HG02798 (cell line): Measurements from ENCODE around the gene MYMK.

Source experiments
- ATAC-seq: cut with Tn5 transposase; IDR thresholded peaks from one replicate; pipeline ENCODE4 v1.9.1; 2021; ENCODE audit warnings: mild to moderate bottlenecking; ENCODE audit not compliant: unreplicated experiment, poor library complexity

The MYMK gene

DNA sequence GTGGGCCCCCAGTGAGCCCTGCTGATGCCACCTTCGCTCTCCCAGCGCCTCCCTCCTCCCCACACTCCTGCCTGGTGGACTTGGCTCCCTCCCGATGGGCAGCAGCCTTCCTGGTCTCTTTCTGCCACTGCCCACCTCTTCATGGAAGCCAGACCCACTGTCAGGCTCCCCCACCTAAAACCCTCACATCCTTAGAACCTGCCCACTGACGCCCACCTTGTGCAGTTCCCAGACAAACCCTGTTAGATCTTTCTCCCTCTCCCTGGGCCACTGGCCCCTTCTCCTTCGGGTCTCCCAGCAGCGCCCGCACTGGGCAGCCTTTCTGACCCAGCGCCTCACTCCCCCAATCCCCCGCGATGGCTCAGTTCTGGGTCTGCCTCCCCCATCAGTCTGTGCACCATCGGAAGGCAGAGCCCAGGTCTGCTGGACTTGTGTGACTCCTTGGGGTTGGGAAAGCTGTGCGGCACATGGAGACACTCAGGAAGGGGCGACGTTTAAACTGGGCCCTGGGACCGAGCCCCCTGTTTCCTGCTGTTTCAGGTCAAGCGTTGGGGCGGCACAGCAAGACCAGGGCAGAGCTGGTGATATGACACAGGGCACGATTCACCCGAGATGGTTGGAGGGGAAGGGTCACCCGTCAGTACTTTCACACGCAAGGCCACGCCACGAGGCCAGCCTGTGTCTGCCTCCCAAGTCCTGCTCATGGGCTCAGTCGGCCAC, 17.4 kb downstream of the MYMK start:
- ATAC-seq: no peak

DNA sequence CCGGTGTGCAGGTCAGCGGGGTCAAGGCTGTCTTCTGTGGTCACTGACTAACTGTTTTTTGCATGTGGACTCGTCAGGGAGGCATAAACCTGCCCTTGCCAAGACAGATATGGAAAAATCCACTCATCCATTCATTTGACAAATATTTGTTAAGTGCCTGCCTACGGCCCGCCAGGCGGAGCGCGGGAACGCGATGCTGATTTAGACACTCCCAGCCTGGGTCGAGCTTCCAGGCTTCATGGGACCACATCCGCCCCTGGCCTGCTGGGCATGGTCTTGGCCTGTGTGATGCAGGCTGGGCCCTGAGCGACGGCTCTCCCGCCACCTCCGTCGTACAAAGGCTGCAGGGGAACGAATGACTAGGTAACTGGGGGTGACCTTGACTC, 18.1 kb downstream of the MYMK start:
- no peak for ATAC-seq

DNA sequence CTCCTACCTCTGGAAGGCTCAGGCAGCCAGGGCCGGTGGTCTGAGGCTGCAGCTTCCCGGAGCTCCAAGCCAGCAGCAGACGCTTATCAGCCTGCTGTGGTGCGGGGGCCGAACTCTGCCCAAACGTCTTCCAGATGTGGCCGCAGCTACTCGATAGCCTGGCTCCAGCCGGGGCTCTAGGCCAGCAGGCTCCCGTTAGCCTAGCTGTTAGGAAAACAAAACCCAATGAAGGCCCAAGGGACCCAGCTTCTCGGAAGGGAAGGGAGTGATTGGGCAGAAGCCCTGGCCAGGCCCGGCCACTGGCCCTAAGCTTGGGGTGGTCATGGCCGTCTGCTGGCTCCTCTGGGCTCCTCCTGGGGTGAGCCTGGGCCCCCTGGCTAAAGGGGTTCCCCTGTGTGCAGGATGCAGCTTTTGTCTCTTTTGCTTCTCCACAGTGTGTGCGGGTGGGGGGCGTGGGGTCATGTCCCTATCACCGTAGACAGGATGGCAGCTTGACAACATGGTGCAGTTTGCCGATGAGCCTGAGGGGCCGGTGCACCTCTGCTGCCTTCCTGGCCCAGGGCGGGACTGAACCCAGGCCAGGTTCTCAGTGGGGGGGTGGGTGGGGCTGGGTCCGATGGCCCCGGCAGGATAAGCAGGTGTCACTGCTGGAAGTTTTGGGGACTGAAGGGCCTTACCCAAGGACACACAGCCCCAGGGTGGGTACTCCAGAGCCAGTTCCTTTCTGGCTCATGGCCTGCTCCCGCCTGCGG, 18.7 kb downstream of the MYMK start:
- no peak for ATAC-seq

DNA sequence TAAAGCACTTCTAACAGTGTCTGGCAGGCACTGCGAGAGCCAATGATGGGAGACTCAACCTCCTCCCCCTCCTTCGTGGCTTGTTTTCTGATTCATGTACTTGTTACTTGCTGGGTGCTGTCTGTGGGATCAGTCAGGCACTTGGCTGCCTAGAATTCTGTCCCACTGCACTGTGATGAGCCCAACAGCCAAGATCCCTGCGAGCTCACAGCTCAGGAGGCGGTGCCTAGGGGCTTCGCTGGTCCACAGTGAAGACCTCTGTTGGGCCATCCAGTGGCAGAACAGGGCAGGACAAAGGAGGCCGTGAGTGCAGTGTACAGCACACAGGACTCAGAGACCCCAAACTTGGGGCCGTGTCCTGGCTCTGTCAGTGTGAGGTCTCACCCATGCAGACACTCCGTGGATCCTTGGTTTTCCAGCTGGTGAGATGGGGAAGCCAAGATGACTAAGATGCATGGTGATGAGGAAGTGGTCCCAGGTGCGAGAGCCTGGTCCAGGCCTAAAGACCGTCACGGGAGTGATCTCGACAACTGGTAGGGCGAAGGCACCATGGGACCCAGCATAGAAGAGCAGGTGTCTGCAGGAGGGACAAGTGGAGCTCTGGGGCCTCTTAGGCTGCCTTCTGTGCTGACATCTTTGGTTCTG, 19.5 kb downstream of the MYMK start:
- no peak for ATAC-seq

DNA sequence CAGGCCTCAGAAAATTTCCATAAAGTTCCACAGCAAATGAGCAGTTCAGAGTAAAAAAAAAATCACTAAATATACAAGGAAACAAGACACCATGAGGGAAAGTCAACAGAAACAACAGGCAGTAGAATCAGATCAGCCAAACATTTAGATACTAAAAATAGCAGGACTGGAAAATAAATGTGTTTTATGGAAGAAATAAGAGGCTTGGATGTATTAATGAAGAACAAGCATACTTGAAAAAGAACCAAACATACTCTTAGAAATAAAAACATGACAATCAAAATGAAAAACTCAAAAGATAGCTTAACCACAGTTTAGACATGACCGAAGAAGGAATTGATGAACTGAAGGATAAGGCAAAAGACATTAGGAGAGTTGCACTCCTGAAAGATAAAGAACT, 22.6 kb downstream of the MYMK start:
- no peak for ATAC-seq

DNA sequence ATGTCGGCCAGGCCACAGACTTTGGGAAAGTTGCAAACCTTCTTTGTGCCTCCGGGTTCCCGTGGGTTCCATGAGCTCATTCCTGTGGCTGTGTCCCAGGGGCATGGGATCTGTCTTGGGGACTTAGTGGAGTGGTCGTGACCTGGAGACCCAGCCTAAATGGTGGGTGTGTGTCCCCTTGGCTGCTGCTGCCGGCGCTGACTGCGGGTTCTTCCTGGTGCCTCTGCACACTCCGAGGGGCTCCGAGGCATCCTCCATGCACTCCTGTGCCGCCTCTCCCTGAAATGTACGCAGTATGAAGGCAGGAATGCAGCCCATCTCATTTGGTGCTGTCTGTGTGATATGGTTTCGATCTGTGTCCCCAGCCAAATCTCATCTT, 24.9 kb downstream of the MYMK start:
- no peak for ATAC-seq

DNA sequence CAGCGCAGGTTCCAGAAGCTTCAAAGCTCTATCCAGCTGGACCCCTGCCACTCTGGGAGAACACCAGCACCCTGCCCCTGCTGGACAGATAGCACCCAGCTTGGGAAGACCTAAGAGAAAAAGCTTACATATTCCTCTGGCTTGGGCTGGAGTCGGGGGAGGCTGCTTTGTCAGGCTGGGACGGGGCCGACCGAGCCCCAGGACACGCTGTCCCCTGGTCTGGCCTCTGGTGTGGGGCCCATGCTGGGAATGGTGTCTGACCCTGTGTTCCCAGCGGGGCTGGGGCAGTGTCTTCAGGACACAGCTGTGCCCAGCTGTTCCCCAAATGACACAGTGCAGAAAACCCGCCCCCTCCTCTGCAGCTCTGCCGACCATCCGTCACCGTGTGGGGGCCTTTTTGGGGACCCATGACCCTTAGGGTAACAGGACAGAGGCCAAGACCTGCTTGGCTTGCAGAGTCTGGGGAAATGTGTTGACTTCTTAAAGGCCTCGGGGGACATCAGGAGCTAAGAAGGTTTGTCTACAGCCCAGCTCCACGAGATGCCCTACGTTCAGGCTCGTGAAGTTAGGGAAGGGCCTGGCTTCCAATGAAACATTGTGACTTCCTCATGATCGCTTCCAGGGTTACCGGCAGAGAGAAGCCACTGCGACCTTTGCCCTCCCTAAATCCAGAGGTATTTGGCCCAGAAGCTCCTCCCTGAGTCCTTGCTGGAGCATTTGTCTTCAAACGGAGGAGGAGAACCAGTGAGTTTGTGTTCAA, 25.4 kb downstream of the MYMK start:
- ATAC-seq: no peak

DNA sequence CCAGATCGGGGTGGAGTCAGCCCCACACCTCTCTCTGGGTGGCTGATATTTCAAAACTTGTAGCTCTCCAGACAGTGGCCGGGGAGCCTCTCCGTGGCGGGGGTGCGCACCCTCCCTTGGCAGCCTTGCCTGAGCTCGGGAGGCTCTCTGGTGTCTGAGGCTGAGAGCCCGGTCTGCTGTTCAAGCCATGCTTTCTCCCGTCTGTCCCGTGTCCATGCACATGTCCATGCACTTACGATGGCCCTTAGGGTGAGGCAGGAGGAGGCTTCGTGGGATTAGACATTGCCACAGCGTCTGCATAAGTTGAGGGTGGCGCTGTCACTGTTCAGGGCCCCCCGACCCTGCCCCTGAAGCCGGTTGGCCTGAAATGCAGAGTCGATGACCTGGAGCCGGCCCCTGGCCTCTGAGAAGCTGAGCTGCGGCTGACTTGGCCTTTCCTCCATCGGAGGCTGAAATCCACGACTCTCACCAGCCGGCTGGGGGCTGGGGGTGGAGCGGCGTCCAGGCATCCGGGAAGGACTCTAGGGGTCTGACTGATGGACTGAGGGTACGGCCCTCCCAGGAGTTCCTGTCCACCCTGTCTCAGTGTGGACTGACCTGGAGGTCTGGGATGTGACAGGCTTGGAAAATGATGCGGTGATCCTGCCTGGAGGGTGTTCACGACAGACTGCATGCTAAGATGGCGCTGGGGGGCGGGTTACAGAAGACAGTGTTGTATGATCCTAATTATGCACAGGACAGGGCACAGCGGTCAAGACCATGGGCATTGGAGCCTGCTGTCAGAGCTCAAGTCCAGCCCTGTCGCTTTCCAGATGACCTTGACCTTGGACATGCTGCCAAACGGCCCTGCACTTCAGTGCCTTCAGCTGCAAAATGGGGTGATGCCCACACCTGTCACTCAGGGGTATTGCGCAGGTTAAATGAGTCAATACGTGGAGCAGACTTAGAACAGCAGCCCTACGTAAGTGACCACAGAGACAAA, 27.6 kb downstream of the MYMK start:
- ATAC-seq: no peak

DNA sequence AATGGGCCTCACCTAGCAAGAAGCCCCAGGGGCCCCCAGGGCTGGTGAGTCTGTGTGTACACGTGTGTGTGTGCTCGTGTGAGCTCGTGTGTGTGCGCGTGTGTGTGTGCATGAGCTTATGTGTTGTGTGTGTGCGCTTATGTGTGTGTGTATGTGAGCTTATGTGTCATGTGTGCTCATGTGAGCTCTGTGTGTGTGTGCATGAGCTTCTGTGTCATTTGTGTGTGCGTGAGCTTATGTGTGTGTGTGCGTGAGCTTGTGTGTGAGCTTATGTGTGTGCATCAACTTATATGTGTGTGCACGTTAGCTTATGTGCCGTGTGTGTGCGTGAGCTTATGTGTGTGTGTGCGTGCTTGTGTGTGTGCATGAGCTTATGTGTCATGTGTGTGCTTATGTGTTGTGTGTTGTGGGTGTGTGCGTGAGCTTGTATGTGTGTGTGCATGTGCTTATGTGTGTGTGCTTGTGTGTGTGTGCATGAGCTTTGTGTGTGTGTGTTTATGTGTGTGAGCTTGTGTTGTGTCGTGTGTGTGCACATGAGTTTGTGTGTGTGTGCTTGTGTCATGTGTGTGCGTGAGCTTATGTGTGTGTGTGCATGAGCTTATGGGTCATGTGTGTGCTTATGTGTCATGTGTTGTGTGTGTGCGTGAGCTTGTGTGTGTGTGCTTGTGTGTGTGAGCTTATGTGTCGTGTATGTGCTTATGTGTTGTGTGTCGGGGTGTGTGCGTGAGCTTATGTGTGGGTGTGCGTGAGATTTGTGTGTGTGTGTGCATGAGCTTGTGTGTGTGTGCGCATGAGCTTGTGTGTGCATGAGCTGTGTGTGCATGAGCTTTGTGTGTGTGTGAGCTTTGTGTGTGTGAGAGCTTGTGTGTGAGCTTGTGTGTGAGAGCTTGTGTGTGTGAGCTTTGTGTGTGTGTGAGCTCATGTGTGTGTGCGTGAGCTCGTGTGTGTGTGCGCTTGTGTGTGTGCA, 29.1 kb downstream of the MYMK start:
- no peak for ATAC-seq

DNA sequence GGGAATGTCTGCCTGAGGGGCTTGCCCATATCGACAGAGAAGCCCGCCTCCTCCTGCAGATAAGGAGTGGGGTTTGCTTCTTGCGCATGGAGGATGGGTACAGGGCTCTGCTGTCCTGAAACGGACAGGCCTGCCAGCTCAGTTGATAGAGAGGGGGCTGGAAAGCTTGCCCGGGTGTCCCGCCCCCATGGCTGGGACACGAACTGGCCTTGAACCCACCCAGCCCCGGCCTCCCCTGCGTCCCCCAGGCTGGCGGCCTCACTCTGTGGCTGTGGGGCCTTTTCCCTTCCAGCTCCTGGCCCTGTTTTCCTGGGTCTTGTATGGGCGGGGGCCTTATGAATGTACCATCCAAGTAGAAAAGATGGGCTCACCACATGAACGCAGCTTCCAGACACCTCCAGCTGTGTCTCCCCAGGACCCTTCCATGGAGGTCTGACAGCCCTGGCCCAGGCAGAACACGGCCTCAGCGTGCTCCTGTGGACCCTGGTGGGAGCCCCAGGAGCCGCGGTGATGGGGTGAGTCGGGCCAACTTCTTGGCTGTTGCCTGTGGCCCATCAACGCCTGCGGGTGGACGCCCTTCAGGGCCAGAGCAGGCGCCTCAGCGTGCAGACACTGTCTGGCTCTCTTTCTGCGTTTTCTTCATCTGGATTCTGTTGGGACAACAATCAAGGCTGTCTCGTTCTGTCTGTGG, 30.0 kb downstream of the MYMK start:
- ATAC-seq: no peak

DNA sequence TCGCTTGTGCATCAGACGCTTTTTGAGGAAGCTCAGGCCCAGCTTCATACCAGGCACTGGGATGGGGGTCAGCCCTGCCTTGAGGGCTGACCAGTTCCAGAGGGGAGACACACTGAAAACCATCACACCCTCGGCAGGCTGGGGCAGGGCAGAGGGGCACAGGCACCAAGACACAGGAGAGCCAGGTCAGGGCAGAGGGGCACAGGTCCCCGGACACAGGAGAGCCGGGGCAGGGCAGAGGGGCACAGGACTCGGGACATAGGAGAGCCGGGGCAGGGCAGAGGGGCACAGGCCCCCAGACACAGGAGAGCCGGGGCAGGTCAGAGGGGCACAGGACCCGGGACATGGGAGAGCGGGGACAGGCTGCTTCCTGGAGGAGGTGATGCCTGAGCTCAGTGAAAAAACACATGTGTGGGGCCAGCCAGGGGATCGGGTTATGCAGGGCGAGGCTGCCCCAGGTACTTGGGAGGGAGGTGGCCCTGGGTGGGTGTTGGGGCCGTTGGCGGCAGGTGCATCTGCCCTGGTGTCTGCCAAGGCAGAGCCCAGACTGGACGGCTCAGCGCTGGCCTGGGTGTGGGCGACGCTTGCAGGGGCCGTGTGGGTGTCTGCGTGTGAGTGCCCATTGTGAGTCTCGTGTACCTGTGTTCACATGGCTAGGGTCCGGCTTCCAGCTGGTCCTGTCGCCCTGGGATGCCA, 30.8 kb downstream of the MYMK start:
- ATAC-seq: no peak

DNA sequence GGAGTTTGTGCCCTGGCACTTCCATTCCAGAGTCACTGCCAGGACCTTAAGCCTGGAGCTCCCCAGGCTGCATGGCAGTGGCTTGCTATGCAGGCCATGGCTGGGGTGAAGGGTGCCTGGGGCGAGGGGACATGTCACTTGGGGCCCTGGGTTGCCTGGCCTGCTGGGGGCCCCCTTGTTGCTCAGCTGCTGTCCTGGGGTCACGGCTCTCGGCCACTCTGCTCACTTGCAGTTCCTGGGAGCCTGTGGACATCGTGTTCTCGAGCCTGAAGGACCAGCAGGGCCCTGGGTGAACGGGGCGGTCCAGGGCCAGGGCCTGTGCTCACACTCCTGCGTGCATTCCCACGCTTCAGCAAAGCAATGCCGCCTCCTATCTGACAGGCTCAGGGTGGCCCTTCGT, 31.3 kb downstream of the MYMK start:
- no peak for ATAC-seq

DNA sequence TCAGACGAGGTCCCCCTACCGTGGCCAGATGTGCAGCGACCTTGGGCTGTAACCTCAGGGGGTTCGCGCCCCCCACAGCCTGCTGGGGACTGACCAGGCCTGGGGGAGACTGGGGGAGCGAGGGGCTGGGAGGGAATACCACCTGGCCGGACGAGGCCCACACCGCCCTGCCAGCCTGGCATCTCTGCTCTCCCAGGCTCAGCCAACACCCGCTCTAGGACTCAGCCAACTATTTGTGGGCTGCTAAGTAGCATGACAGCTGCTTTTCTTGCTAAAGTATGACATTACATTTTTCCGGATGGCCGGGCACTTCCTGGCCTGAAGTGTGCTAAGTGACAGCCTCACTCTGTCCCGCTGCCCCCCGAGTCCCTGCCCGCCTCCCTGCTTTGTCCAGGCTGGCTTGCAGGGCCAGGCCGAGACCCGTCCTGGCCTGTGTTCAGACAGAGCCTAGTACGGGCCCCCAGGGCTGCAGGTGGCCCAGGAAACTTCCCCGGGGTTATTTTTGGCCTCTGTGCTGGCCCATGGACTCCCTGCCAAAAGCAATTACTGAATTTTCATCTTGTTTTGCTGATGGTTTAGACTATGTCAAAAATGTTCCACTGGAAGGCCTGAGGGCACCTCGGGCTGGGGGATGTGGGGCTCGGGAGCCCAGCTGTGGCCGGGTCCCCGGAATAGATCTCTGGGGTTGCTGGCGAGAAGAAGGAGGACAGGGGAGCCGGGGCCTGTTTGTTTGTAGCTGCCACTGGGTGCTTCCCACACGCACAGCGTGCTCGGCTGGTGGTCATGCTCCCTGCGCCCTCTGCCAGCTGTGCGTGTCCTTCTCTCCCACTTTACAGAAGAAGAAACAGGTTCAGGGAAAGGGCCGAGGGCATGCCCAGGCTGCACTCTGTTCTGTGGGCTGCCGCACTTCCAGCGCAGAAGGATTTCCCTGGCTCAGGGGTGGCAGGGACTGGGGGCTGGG, 32.4 kb downstream of the MYMK start:
- no peak for ATAC-seq

DNA sequence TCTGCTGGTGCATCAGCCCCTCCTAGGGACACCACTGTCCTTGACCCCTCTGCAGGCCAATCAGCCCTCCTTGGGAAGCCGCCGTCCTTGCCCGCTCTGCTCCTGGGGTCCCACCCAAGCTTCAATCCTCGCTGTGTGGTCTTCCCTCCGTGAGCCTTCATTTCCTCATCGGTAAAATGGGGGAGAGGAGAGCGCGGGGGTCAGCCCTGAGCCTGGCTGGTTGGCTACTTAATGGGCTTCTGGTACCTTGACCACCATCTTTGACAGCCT, 33.2 kb downstream of the MYMK start:
- no peak for ATAC-seq

DNA sequence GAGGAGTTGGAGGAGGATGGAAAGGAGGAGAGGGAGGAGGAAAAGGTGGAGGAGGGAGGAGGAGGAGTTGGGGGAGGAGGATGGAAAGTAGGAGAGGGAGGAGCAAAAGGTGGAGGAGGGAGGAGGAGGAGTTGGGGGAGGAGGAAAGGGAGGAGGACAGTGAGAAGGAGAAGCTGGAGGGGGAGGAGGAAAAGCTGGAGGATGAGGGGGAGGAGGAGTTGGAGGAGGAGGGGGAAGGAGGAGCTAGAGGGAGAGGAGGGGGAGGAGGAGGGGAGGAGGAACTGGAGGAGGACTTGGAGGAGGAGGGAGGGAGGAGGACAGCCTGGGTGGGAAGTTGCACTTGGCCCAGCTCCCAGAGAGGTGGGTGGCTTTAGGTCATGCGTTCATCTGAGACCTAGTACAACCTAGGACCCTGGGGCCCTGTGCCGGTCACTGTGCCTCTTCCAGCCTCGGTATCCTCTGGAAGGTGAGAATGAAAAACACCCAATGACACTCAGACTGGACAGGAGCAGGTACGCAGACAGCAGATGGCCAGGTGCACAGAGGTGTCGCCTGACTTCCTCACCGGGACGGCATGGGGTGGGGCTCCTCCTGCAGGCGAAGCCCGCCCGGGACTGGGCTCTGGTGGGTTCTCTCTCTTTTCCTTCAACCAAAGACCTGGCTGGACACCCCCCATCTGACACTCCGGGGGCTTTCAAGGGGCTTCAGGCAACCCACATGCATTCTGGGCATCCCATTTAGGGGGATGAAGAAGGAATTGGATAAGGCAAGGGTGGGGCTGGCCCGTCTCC, 33.7 kb downstream of the MYMK start:
- ATAC-seq: no peak

DNA sequence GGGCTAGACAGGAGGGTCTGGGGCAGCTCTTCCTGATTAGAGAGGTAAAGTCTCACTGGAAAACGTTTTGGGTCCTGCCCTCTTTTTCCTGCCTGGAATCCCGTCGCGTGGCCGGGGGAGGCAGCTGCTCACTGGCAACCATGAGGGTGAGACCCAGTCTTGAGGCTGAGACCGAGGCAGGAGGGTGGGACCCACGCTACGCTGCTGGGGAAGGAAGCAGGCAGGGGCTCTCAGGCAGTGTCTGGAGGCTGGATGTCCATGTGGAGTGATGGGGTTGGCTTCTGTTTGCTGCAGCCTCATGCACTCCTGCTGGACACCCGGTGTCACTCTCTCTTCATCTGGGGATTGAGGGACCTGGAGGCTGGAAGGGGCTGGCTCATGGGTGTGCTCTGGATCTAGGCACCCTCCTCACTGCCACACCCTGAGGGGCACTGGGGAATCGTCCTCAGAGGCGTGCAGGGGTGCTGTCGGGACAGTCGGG, 34.5 kb downstream of the MYMK start:
- no peak for ATAC-seq
